HG03571 (cell line): Measurements from ENCODE around the gene PEX11G.
"Not testable (repeated sequence)": the region's sequence is repeated elsewhere in the genome, so short reads cannot be mapped to it uniquely, and the experiment has no call there.

Experiments used
- ATAC-seq: cut with Tn5 transposase; IDR thresholded peaks from one replicate; pipeline ENCODE4 v1.9.1; 2021; ENCODE audit not compliant: unreplicated experiment

Gene PEX11G

GRCh38 chr19:7470540-7471305 is 18.1 kb downstream of the PEX11G start:
- no peak for ATAC-seq

GRCh38 chr19:7469669-7470285 is 19.1 kb downstream of the PEX11G start:
- no peak for ATAC-seq

- ATAC-seq: no peak
Observed at GRCh38 chr19:7468840-7469239, 20.0 kb downstream of the PEX11G start.

GRCh38 chr19:7467009-7467989 is 21.5 kb downstream of the PEX11G start:
- ATAC-seq: no peak

- ATAC-seq: no peak
Observed at GRCh38 chr19:7463575-7463974, 25.3 kb downstream of the PEX11G start.

GRCh38 chr19:7461841-7462629 is 26.8 kb downstream of the PEX11G start:
- no peak for ATAC-seq

GRCh38 chr19:7460562-7460966 is 28.3 kb downstream of the PEX11G start:
- no peak for ATAC-seq

GRCh38 chr19:7459773-7460172 is 29.1 kb downstream of the PEX11G start:
- no peak for ATAC-seq

- ATAC-seq: no peak
Observed at GRCh38 chr19:7458675-7459074, 30.2 kb downstream of the PEX11G start.

GRCh38 chr19:7456964-7457541 is 31.8 kb downstream of the PEX11G start:
- no peak for ATAC-seq

GRCh38 chr19:7455600-7456296 is 33.1 kb downstream of the PEX11G start:
- no peak for ATAC-seq

GRCh38 chr19:7454998-7455397 is 33.8 kb downstream of the PEX11G start:
- ATAC-seq: no peak

- ATAC-seq: no peak
Observed at GRCh38 chr19:7450243-7451223, 38.3 kb downstream of the PEX11G start.

GRCh38 chr19:7449391-7450070 is 39.3 kb downstream of the PEX11G start:
- ATAC-seq: not testable (repeated sequence)

- ATAC-seq: no peak
Observed at GRCh38 chr19:7447648-7448047, 41.2 kb downstream of the PEX11G start.

GRCh38 chr19:7445104-7445503 is 43.7 kb downstream of the PEX11G start:
- ATAC-seq: no peak

GRCh38 chr19:7444042-7444441 is 44.8 kb downstream of the PEX11G start:
- no peak for ATAC-seq

- no peak for ATAC-seq
Observed at GRCh38 chr19:7442423-7442822, 46.4 kb downstream of the PEX11G start.
